HL-60 (cell line): Measurements from ENCODE around the gene MARCHF11.

Source experiments
- DNase-seq, 2 experiments: peaks; one replicate each; pipeline ENCODE4 v3.0.0-alpha.2; 2010 to 2020; ENCODE audit warnings: low read depth in 1 of 2, low spot score in 1 of 2
- H3K27ac ChIP-seq: fragments of 250-450 bp; sonication (Bioruptor Pico); replicated peaks from 2 replicates; pipeline ENCODE4 v1.5.1; 2020; ENCODE audit warnings: mild to moderate bottlenecking, moderate library complexity
- H3K27me3 ChIP-seq: fragments of 250-450 bp; sonication (Bioruptor Pico); 2 replicates; pipeline ENCODE4 v1.5.1; 2021; ENCODE audit warnings: mild to moderate bottlenecking, moderate library complexity; ENCODE audit not compliant: insufficient read depth, poor library complexity, severe bottlenecking
- H3K4me3 ChIP-seq: replicated peaks from 2 replicates; pipeline ENCODE4 v1.5.1; 2011; ENCODE audit warnings: mild to moderate bottlenecking, control low read depth, low read length; ENCODE audit not compliant: insufficient read depth
- CTCF ChIP-seq: IDR thresholded peaks from one replicate; pipeline ENCODE4 v1.5.1; 2011; ENCODE audit warnings: low read length, control low read depth, inconsistent platforms; ENCODE audit not compliant: insufficient read depth
- GABPA ChIP-seq: IDR thresholded peaks from 2 replicates; pipeline ENCODE4 v1.6.1; 2012; ENCODE audit warnings: low read depth
- POLR2AphosphoS5 ChIP-seq: IDR thresholded peaks from 2 replicates; pipeline ENCODE4 v1.6.1; 2012; ENCODE audit warnings: low read depth
- REST ChIP-seq: IDR thresholded peaks from 2 replicates; pipeline ENCODE4 v1.6.1; 2012; ENCODE audit warnings: low read depth; ENCODE audit not compliant: insufficient replicate concordance
- SPI1 ChIP-seq: IDR thresholded peaks from 2 replicates; pipeline ENCODE4 v1.6.1; 2012; ENCODE audit warnings: low read depth, mild to moderate bottlenecking, borderline replicate concordance

The MARCHF11 gene

GRCh38 chr5:16120579-16120978, 59.0 kb downstream of the MARCHF11 start:
- Histone ChIP-seq H3K27me3 (no peaks in the 10 kb centered on the region), H3K4me3 (no peak overlapping the region), H3K27ac (no peak overlapping the region)
- no peak for TF ChIP-seq REST
- no peak for TF ChIP-seq GABPA
- no peak for TF ChIP-seq SPI1
- TF ChIP-seq CTCF, result no peak
- TF ChIP-seq POLR2AphosphoS5, result no peak
- DNase-seq, result no peak

- no peaks in the 10 kb centered on the region for H3K27me3 ChIP-seq
- H3K4me3 ChIP-seq, result no peak overlapping the region
- no peak for TF ChIP-seq SPI1
- TF ChIP-seq CTCF, result no peak
- no peak overlapping the region for H3K27ac ChIP-seq
- no peak for DNase-seq
Measured at GRCh38 chr5:16119790-16120189, 59.8 kb downstream of the MARCHF11 start.

GRCh38 chr5:16115140-16115539, 64.5 kb downstream of the MARCHF11 start:
- no peak for TF ChIP-seq REST
- TF ChIP-seq SPI1, result no peak
- TF ChIP-seq GABPA, result no peak
- no peak for TF ChIP-seq POLR2AphosphoS5
- no peak for TF ChIP-seq CTCF
- DNase-seq, result no peak
- H3K4me3 ChIP-seq, result no peak overlapping the region
- no peak overlapping the region for H3K27ac ChIP-seq
- no peaks in the 10 kb centered on the region for H3K27me3 ChIP-seq

- no peak for DNase-seq
- no peak overlapping the region for H3K27ac ChIP-seq
- TF ChIP-seq GABPA (no peak), SPI1 (no peak), REST (no peak), CTCF (no peak), POLR2AphosphoS5 (no peak)
- no peak overlapping the region for H3K4me3 ChIP-seq
- no peaks in the 10 kb centered on the region for H3K27me3 ChIP-seq
Measured at GRCh38 chr5:16108418-16108817, 71.2 kb downstream of the MARCHF11 start.
